Right atrium auricular region (tissue), 2 donors: ENCODE results near the gene SMIM38. TPM values are rescaled to one million over a fixed set of nuclear protein-coding genes. Genes with fewer than 3 reads are reported as not detected.

ENCODE experiments used
- DNase-seq: peaks from one replicate; pipeline ENCODE4 v3.0.0-alpha.2; 2019; ENCODE audit warnings: low spot score
- H3K27ac ChIP-seq, 2 donors: fragments of 200-600 bp; sonication (generic); 1 replicate in 1 of 2; 2 replicates in 1 of 2; pipeline ENCODE4 v1.5.1; 2016 to 2019
- H3K27me3 ChIP-seq, 2 donors: fragments of 200-600 bp; sonication (generic); one replicate each; pipeline versions ENCODE4 v1.5.1 to v1.6.0; 2017 to 2019
- H3K36me3 ChIP-seq: fragments of 200-600 bp; sonication (generic); one replicate; pipeline ENCODE4 v1.5.1; 2016
- H3K4me1 ChIP-seq, 2 donors: fragments of 200-600 bp; sonication (generic); one replicate each; pipeline versions ENCODE4 v1.5.1 to v1.6.0; 2017 to 2019
- H3K4me3 ChIP-seq, 2 donors: fragments of 200-600 bp; sonication (generic); 1 replicate in 1 of 2; 2 replicates in 1 of 2; pipeline ENCODE4 v1.5.1; 2017 to 2019; ENCODE audit warnings: mild to moderate bottlenecking in 1 of 2, moderate library complexity in 1 of 2
- H3K9me3 ChIP-seq, 2 donors: fragments of 200-600 bp; sonication (generic); one replicate each; pipeline ENCODE4 v1.5.1; 2019
- total RNA-seq, 2 donors: library from RNA; depleted of rRNA; stranded (reverse); fragments of >200 nt; gene quantifications; one replicate each; pipeline ENCODE4 v1.1.0, GENCODE V29; 2016
- TF ChIP-seq, protein P1 (sequence below), 2 donors: fragments of 200-600 bp; sonication (generic); IDR thresholded peaks; one replicate each; pipeline ENCODE4 v1.5.1; 2019; ENCODE audit warnings: antibody characterized with exemption in 2 of 2

The SMIM38 gene
- total RNA-seq, 2 donors from 2014 or later = 0.35 TPM; not detected in 1

DNA sequence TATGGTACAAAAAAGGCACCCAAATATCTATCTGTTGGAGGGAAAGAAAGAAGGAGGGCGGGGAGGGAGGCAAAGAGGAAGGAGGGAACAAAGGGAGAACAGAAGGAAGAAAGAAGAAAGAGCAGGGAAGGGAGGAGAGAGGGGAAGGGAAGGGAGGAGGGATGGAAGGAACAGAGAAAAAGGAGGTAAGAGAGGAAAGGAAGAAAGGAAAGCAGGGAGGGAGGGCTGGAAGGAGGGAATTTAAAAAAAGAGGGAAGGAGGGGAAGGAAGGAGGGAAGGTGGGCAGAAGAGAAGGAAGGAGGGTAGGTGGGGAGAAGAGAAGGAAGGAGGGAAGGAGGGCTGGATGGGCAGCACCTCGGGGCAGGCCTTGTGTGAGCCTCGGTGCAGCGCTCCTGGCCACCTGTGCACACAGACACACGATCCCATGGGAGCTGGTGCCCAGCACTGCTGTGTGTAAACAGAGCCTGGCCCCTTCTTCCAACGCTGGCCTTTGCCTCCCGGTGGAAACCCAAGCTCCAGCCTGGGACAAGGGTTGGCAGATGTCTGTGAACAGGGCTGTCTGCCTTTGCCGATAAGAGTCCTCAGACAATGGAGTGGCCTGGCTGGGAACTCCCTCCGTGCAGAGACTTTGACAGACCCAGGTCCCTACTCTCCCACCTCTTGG is 23.2 kb downstream of the SMIM38 start:
- H3K27ac ChIP-seq = no peak overlapping the region
- H3K9me3 ChIP-seq = no peaks in the 10 kb centered on the region
- DNase-seq = no peak
- H3K4me3 ChIP-seq = no peak overlapping the region
- no peaks in the 10 kb centered on the region for H3K27me3 ChIP-seq
- H3K4me1 ChIP-seq = no peaks in the 10 kb centered on the region
- TF ChIP-seq, protein P1, sequence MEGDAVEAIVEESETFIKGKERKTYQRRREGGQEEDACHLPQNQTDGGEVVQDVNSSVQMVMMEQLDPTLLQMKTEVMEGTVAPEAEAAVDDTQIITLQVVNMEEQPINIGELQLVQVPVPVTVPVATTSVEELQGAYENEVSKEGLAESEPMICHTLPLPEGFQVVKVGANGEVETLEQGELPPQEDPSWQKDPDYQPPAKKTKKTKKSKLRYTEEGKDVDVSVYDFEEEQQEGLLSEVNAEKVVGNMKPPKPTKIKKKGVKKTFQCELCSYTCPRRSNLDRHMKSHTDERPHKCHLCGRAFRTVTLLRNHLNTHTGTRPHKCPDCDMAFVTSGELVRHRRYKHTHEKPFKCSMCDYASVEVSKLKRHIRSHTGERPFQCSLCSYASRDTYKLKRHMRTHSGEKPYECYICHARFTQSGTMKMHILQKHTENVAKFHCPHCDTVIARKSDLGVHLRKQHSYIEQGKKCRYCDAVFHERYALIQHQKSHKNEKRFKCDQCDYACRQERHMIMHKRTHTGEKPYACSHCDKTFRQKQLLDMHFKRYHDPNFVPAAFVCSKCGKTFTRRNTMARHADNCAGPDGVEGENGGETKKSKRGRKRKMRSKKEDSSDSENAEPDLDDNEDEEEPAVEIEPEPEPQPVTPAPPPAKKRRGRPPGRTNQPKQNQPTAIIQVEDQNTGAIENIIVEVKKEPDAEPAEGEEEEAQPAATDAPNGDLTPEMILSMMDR (IDR thresholded peaks at IDR 0.05) = no peak
- no peaks in the 10 kb centered on the region for H3K36me3 ChIP-seq

DNA sequence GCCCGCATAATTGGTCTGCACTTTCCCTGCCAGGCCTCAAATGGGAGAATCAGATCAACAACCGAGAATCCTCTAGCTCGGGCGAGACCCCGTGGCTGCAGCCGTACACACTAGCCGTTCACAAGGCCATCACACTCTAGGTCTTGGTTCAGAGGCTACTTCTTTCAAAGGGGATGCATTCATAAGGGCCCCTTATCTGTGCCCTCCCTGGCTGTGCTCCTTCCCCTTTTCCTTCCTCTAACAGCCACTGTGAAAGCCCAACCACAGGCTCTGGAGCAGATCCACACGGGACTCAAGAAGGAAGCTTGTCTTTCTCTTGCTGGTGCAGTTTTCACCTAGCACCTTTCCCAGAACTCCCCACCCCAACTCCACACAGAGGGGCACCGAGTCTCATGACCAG is 24.5 kb downstream of the SMIM38 start:
- Histone ChIP-seq H3K4me3 (no peak overlapping the region), H3K4me1 (no peaks in the 10 kb centered on the region), H3K9me3 (no peaks in the 10 kb centered on the region), H3K27me3 (no peaks in the 10 kb centered on the region), H3K27ac (no peak overlapping the region), H3K36me3 (no peaks in the 10 kb centered on the region)
- DNase-seq = no peak
- TF ChIP-seq, protein P1 (IDR thresholded peaks at IDR 0.05) = no peak

DNA sequence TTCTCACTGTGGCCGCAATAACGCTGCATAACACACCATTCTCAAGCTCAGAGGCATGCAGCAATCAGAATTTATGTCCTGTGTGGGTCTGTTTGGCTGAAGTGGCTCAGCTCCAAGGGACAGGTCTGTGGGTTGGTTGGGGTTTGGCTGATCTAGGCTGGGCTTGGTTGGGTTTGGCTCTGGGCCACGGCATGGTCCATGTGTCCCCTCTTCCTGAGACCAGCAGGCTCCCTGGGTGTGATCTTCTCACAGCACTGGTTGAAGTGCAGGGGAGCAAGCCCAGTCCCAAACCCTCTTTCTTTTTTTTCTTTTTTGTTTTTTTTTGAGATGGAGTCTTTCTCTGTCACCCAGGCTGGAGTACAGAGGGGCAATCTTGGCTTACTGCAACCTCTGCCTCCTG is 25.0 kb downstream of the SMIM38 start:
- Histone ChIP-seq H3K36me3 (no peaks in the 10 kb centered on the region), H3K27ac (no peak overlapping the region), H3K4me3 (no peak overlapping the region), H3K9me3 (no peaks in the 10 kb centered on the region), H3K4me1 (no peaks in the 10 kb centered on the region), H3K27me3 (no peaks in the 10 kb centered on the region)
- TF ChIP-seq, protein P1 (IDR thresholded peaks at IDR 0.05) = no peak
- no peak for DNase-seq

DNA sequence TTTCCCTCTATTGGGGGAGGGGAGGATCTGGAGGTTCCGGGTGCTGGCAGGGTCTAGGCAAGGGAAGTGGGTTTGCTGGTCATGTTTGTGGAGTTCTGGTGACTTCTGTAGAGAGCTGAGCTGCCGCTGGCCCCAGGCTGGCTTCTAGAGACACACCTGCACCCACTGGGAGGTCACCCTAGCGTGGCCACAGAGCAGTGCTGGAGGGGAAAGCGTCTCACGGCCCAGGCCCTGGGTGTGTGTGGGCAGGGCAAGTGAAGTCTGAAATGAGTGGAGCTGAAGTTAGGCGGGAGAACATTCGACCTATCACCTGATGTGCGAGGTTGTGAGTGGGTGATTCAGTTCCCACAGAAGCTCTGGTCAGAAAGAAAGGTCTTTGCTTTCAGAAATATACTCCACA is 27.9 kb downstream of the SMIM38 start:
- TF ChIP-seq, protein P1 (IDR thresholded peaks at IDR 0.05) = no peak
- H3K27ac ChIP-seq = no peak overlapping the region
- no peaks in the 10 kb centered on the region for H3K27me3 ChIP-seq

DNA sequence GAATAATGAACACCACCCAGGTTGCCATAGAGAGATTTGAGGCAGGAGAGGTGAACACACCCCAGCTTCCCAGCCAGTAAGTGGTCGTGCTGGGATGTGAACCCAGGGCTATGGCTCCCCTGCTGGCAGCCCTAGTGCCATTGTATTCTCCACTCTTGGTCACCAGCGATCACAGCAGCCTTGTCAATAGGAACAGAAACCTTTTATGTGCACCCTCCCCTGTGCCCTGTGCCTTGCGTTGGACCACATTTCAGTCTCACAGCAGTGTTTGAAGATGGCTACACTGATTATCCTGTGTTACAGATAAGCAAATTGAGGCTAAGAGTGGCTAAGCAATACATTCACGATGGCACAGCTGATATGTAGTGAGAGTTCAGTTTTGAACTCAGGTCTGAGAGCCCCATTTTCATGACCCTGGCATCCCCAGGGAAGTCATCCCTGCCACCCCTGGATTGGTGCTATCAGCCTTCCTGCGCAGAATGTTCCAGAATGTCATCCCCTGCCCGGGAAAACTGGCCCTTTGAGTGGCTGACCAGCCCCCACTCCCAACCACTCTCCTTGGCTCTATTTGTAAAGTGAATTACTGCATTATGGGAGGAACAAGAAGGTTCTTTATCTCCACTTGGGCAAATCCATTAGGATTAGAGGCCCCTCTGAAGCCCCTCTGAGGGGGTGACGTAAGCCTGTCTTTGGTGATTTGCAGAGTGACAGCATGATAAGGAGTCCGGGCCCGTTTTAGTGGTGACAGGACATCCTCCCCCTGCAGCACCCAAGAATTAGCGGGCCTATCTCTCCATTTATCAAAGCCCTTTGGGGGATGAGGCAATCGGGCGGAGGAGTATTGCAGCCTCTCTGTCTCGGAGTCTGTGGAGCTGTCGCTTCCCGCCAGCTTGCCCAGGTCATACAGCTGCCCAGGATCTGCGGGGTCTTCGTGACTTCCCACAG is 30.9 kb downstream of the SMIM38 start:
- Histone ChIP-seq H3K4me3 (no peak overlapping the region), H3K36me3 (no peaks in the 10 kb centered on the region), H3K27ac (no peak overlapping the region), H3K9me3 (peaks cover 0 to 9% of the 10 kb centered on the region in 2 donors), H3K4me1 (no peaks in the 10 kb centered on the region), H3K27me3 (no peaks in the 10 kb centered on the region)
- no peak for DNase-seq
- TF ChIP-seq, protein P1 (IDR thresholded peaks at IDR 0.05) = no peak

More for the DNA sequence above, 27.9 kb downstream of the SMIM38 start:
- no peaks in the 10 kb centered on the region for H3K36me3 ChIP-seq
- no peak for DNase-seq
- H3K4me3 ChIP-seq = no peak overlapping the region
- peaks cover 0 to 9% of the 10 kb centered on the region in 2 donors for H3K9me3 ChIP-seq
- no peaks in the 10 kb centered on the region for H3K4me1 ChIP-seq
